Loucy (cell line): ENCODE measurements around the gene GNB1.

Experiments used
- H2AFZ ChIP-seq: fragments of 200-600 bp; sonication (generic); 2 replicates; pipeline ENCODE4 v1.6.0; 2016; ENCODE audit warnings: antibody characterized with exemption, mild to moderate bottlenecking, low read length, moderate library complexity
- H3F3A ChIP-seq: fragments of 200-600 bp; 2 replicates; pipeline ENCODE4 v1.6.0; 2016; ENCODE audit warnings: antibody characterized with exemption, low read depth, mild to moderate bottlenecking
- H3K27me3 ChIP-seq: fragments of 200-600 bp; sonication (generic); 2 replicates; pipeline ENCODE4 v1.6.1; 2014; ENCODE audit warnings: low read length, mild to moderate bottlenecking; ENCODE audit not compliant: insufficient read depth, poor library complexity, severe bottlenecking
- H3K36me3 ChIP-seq: fragments of 200-600 bp; sonication (generic); 2 replicates; pipeline ENCODE4 v1.6.1; 2016; ENCODE audit warnings: low read length; ENCODE audit not compliant: insufficient read depth
- H3K4me1 ChIP-seq: fragments of 200-600 bp; sonication (generic); 2 replicates; pipeline ENCODE4 v1.5.1; 2014; ENCODE audit warnings: low read length, mild to moderate bottlenecking; ENCODE audit not compliant: insufficient read depth, poor library complexity, severe bottlenecking
- H3K4me2 ChIP-seq: fragments of 200-600 bp; sonication (generic); 2 replicates; pipeline ENCODE4 v1.6.0; 2014; ENCODE audit warnings: antibody characterized with exemption, low read length, low read depth, mild to moderate bottlenecking; ENCODE audit not compliant: poor library complexity, severe bottlenecking
- H3K4me3 ChIP-seq: fragments of 200-600 bp; sonication (generic); 2 replicates; pipeline ENCODE4 v1.5.1; 2014; ENCODE audit warnings: low read length, mild to moderate bottlenecking, mixed read lengths; ENCODE audit not compliant: poor library complexity, severe bottlenecking
- H3K79me2 ChIP-seq: fragments of 200-600 bp; sonication (generic); 2 replicates; pipeline ENCODE4 v1.6.1; 2014; ENCODE audit warnings: low read length; ENCODE audit not compliant: insufficient read depth
- H3K9ac ChIP-seq: fragments of 200-600 bp; sonication (generic); 2 replicates; pipeline ENCODE4 v1.6.0; 2014; ENCODE audit warnings: mild to moderate bottlenecking, low read depth, low read length, moderate library complexity; ENCODE audit not compliant: poor library complexity, severe bottlenecking
- H3K9me2 ChIP-seq: fragments of 200-600 bp; sonication (generic); replicated peaks from 2 replicates; pipeline ENCODE4 v1.6.1; 2016; ENCODE audit warnings: low read depth, low read length, mixed read lengths
- H3K9me3 ChIP-seq: fragments of 200-600 bp; sonication (generic); 2 replicates; pipeline ENCODE4 v1.6.1; 2014; ENCODE audit warnings: mild to moderate bottlenecking, antibody characterized with exemption, low read length, low read depth; ENCODE audit not compliant: insufficient read depth
- H4K20me1 ChIP-seq: fragments of 200-600 bp; sonication (generic); 2 replicates; pipeline ENCODE4 v1.6.0; 2014; ENCODE audit warnings: antibody characterized with exemption, low read length, mild to moderate bottlenecking; ENCODE audit not compliant: insufficient read depth, poor library complexity, severe bottlenecking
- CTCF ChIP-seq: fragments of 200-600 bp; sonication (generic); conservative IDR thresholded peaks from 2 replicates; pipeline ENCODE4 v1.5.1; 2014; ENCODE audit warnings: mild to moderate bottlenecking, antibody characterized with exemption, low read length
- EZH2phosphoT487 ChIP-seq: fragments of 200-600 bp; IDR thresholded peaks from 2 replicates; pipeline ENCODE4 v1.6.1; 2018; ENCODE audit warnings: antibody characterized with exemption, mild to moderate bottlenecking, moderate library complexity, borderline replicate concordance

GNB1 gene

GRCh38 chr1:1760715-1761114, 130.2 kb downstream of the GNB1 start:
- Histone ChIP-seq H3K79me2 (no peaks in the 10 kb centered on the region), H3K9me3 (no peaks in the 10 kb centered on the region), H3K9me2 (no peaks in the 10 kb centered on the region), H3K36me3 (peaks cover 50% of the 10 kb centered on the region; the same call in 1 of the 2 replicates), H3K4me3 (no peak overlapping the region), H3F3A (no peaks in the 10 kb centered on the region), H2AFZ (no peak overlapping the region), H4K20me1 (no peaks in the 10 kb centered on the region), H3K4me1 (no peaks in the 10 kb centered on the region), H3K27me3 (no peaks in the 10 kb centered on the region), H3K4me2 (no peak overlapping the region), H3K9ac (no peak overlapping the region)
- TF ChIP-seq EZH2phosphoT487 (no peak), CTCF (no peak)

GRCh38 chr1:1760345-1760650, 130.6 kb downstream of the GNB1 start:
- Histone ChIP-seq H3K4me3 (no peak overlapping the region), H3K9me2 (no peaks in the 10 kb centered on the region), H3K4me2 (no peak overlapping the region), H2AFZ (no peak overlapping the region), H3K36me3 (peaks cover 53% of the 10 kb centered on the region; the same call in 1 of the 2 replicates), H3K9ac (no peak overlapping the region), H3K27me3 (no peaks in the 10 kb centered on the region), H3F3A (no peaks in the 10 kb centered on the region), H3K4me1 (no peaks in the 10 kb centered on the region), H3K9me3 (no peaks in the 10 kb centered on the region), H4K20me1 (no peaks in the 10 kb centered on the region), H3K79me2 (no peaks in the 10 kb centered on the region)
- TF ChIP-seq CTCF = no peak
- no peak for TF ChIP-seq EZH2phosphoT487

- no peaks in the 10 kb centered on the region for H3F3A ChIP-seq
- H3K4me1 ChIP-seq = no peaks in the 10 kb centered on the region
Observed at GRCh38 chr1:1759456-1760344, 131.2 kb downstream of the GNB1 start.

More at GRCh38 chr1:1759456-1760344, 131.2 kb downstream of the GNB1 start:
- Histone ChIP-seq H4K20me1 (no peaks in the 10 kb centered on the region), H3K36me3 (peaks cover 52% of the 10 kb centered on the region; the same call in 1 of the 2 replicates), H3K79me2 (no peaks in the 10 kb centered on the region), H2AFZ (no peak overlapping the region), H3K4me2 (no peak overlapping the region), H3K9ac (no peak overlapping the region), H3K9me3 (no peaks in the 10 kb centered on the region), H3K27me3 (no peaks in the 10 kb centered on the region), H3K4me3 (no peak overlapping the region), H3K9me2 (no peaks in the 10 kb centered on the region)
- TF ChIP-seq CTCF = no peak
- TF ChIP-seq EZH2phosphoT487 = no peak
